WI38 (cell line): ENCODE results near the gene EMX1.

ENCODE experiments used
- H3K4me3 ChIP-seq: 2 replicates; pipeline ENCODE4 v1.5.1; 2011; ENCODE audit warnings: low read depth, mild to moderate bottlenecking, control low read depth, low read length
- TF ChIP-seq, protein P1 (sequence below): IDR thresholded peaks from 2 replicates; pipeline ENCODE4 v1.5.1; 2012; ENCODE audit warnings: low read depth, mild to moderate bottlenecking, control low read depth, low read length

Gene EMX1

GRCh38 chr2:72921088-72921851 is 4.0 kb downstream of the EMX1 start:
- TF ChIP-seq, protein P1, sequence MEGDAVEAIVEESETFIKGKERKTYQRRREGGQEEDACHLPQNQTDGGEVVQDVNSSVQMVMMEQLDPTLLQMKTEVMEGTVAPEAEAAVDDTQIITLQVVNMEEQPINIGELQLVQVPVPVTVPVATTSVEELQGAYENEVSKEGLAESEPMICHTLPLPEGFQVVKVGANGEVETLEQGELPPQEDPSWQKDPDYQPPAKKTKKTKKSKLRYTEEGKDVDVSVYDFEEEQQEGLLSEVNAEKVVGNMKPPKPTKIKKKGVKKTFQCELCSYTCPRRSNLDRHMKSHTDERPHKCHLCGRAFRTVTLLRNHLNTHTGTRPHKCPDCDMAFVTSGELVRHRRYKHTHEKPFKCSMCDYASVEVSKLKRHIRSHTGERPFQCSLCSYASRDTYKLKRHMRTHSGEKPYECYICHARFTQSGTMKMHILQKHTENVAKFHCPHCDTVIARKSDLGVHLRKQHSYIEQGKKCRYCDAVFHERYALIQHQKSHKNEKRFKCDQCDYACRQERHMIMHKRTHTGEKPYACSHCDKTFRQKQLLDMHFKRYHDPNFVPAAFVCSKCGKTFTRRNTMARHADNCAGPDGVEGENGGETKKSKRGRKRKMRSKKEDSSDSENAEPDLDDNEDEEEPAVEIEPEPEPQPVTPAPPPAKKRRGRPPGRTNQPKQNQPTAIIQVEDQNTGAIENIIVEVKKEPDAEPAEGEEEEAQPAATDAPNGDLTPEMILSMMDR, result no peak
- no peak overlapping the region for H3K4me3 ChIP-seq

DNA sequence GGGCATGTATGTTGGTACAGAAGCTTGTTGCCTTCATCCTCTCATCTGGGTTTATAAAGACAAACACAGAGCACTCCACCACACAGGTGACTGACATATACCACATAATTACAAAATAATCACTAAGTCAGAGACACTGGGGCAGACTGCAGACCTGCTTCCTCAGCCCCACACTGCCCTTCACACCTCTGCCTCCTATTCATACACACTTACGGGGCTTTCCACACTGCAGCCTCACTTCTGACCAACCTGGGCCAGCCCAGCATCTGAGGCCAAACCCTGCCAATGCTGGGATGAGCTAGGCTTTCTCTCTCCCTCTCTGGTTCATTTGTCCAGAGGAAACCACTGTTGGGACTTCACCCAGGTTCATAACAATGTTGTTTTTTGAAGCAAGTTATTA is 4.5 kb downstream of the EMX1 start:
- TF ChIP-seq, protein P1, result no peak
- no peak overlapping the region for H3K4me3 ChIP-seq

GRCh38 chr2:72923833-72924352 is 6.6 kb downstream of the EMX1 start:
- H3K4me3 ChIP-seq, result no peak overlapping the region
- TF ChIP-seq, protein P1, result no peak

- TF ChIP-seq, protein P1, result no peak
- H3K4me3 ChIP-seq, result no peak overlapping the region
Observed at GRCh38 chr2:72924353-72925240, 7.3 kb downstream of the EMX1 start.

DNA sequence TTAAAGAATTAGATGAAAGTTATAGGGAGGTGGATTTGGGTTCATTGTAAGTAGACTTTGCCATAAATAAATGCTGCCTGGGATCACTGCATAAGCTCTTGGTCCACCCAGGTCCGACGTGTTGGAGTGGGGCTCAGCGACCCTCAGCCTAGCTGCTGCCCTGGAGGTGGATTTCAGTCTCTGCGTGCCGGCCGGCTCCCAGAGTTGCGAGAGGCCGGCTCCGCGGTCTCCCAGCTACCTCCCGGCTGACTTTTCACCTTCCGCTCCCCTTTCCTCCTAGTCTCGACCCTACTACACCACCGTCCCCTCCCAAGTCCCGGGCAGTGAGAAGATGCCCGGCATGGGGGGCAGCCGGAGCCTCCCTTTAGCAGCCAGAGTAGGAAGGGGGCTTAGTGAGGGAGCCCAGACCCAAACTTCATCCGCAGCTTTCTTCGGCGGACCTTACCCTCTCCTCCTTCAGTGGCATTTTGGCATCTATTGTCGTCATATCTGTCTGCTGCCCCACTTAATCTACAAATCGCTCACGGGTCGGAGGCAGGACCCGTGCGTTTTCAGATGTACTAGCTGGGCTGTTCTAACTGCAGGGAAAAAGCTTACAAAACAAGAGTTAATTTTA is 8.1 kb downstream of the EMX1 start:
- TF ChIP-seq, protein P1, result no peak
- H3K4me3 ChIP-seq, result no peak overlapping the region

GRCh38 chr2:72926368-72926767 is 9.0 kb downstream of the EMX1 start:
- no peak overlapping the region for H3K4me3 ChIP-seq

More at GRCh38 chr2:72926368-72926767, 9.0 kb downstream of the EMX1 start:
- TF ChIP-seq, protein P1, result no peak
